Liver (tissue), 9 donors: ENCODE measurements around the gene SMIM9. TPM values are rescaled to one million over a fixed set of nuclear protein-coding genes. Genes with fewer than 3 reads are reported as not detected.

Source experiments
- DNase-seq: peaks from one replicate; pipeline ENCODE4 v3.0.0-alpha.2; 2017; ENCODE audit warnings: low spot score
- H3K27ac ChIP-seq, 2 donors: one replicate each; pipeline ENCODE4 v1.7.0; 2013; ENCODE audit warnings: inconsistent platforms in 2 of 2, low read length in 2 of 2, control low read depth in 1 of 2, low read depth in 1 of 2, mild to moderate bottlenecking in 1 of 2
- H3K27me3 ChIP-seq, 4 donors: one replicate each; pipeline versions ENCODE4 v1.6.1 to v1.7.0; 2013; ENCODE audit warnings: low read length in 3 of 4, inconsistent platforms in 1 of 4, mild to moderate bottlenecking in 1 of 4, moderate library complexity in 1 of 4; ENCODE audit not compliant: control insufficient read depth in 4 of 4, insufficient read depth in 4 of 4
- H3K36me3 ChIP-seq, 4 donors: one replicate each; pipeline versions ENCODE4 v1.6.1 to v1.7.0; 2013; ENCODE audit warnings: low read length in 3 of 4, mild to moderate bottlenecking in 3 of 4, low read depth in 1 of 4, moderate library complexity in 1 of 4; ENCODE audit not compliant: control insufficient read depth in 4 of 4, insufficient read depth in 3 of 4
- H3K4me1 ChIP-seq, 4 donors: one replicate each; pipeline versions ENCODE4 v1.6.1 to v1.7.0; 2013; ENCODE audit warnings: low read length in 3 of 4, mild to moderate bottlenecking in 3 of 4, moderate library complexity in 1 of 4; ENCODE audit not compliant: control insufficient read depth in 4 of 4, insufficient read depth in 4 of 4
- H3K4me3 ChIP-seq, 3 donors: one replicate each; pipeline versions ENCODE4 v1.6.1 to v1.7.0; 2013; ENCODE audit warnings: low read length in 3 of 3, control low read depth in 1 of 3, low read depth in 1 of 3, mild to moderate bottlenecking in 1 of 3
- H3K9ac ChIP-seq, 2 donors: one replicate each; pipeline ENCODE4 v1.7.0; 2013; ENCODE audit warnings: low read length in 2 of 2, mild to moderate bottlenecking in 2 of 2, moderate library complexity in 2 of 2, control low read depth in 1 of 2, low read depth in 1 of 2
- H3K9me3 ChIP-seq, 4 donors: one replicate each; pipeline versions ENCODE4 v1.6.1 to v1.7.0; 2013; ENCODE audit warnings: low read length in 3 of 4; ENCODE audit not compliant: control insufficient read depth in 4 of 4
- ATF3 ChIP-seq: IDR thresholded peaks from 2 replicates; pipeline ENCODE4 v1.6.1; 2016; ENCODE audit warnings: antibody characterized with exemption
- EGR1 ChIP-seq, 2 donors: IDR thresholded peaks; 2 replicates each; pipeline ENCODE4 v1.6.1; 2016 to 2018; ENCODE audit warnings: antibody characterized with exemption in 2 of 2, low read depth in 2 of 2
- FOXA1 ChIP-seq: IDR thresholded peaks from 2 replicates; pipeline ENCODE4 v1.6.1; 2016; ENCODE audit warnings: antibody characterized with exemption
- FOXA2 ChIP-seq: IDR thresholded peaks from 2 replicates; pipeline ENCODE4 v1.6.1; 2016; ENCODE audit warnings: antibody characterized with exemption
- HNF4G ChIP-seq: IDR thresholded peaks from 2 replicates; pipeline ENCODE4 v1.6.1; 2016; ENCODE audit warnings: antibody characterized with exemption
- JUND ChIP-seq, 2 donors: IDR thresholded peaks; 2 replicates each; pipeline ENCODE4 v1.6.1; 2016; ENCODE audit warnings: antibody characterized with exemption in 2 of 2
- RAD21 ChIP-seq, 2 donors: IDR thresholded peaks; 2 replicates each; pipeline ENCODE4 v1.6.1; 2016; ENCODE audit warnings: antibody characterized with exemption in 2 of 2, mild to moderate bottlenecking in 2 of 2
- REST ChIP-seq: IDR thresholded peaks from 2 replicates; pipeline ENCODE4 v1.6.1; 2016; ENCODE audit warnings: antibody characterized with exemption, mild to moderate bottlenecking
- RXRA ChIP-seq, 2 donors: IDR thresholded peaks; 2 replicates each; pipeline ENCODE4 v1.6.1; 2017 to 2018; ENCODE audit warnings: antibody characterized with exemption in 2 of 2, mild to moderate bottlenecking in 1 of 2
- YY1 ChIP-seq: IDR thresholded peaks from 2 replicates; pipeline ENCODE4 v1.6.1; 2016; ENCODE audit warnings: antibody characterized with exemption, mild to moderate bottlenecking
- ZBTB33 ChIP-seq: IDR thresholded peaks from 2 replicates; pipeline ENCODE4 v1.6.1; 2016; ENCODE audit warnings: antibody characterized with exemption
- WGBS: extraction: QIAGEN DNeasy Blood & Tissue Kit; methylation state at CpG from one replicate; pipeline ENCODE4 v1.1.7; 2013; 5-methylcytosine and 5-hydroxymethylcytosine counted together
- polyA plus RNA-seq, 2 donors: library from polyadenylated mRNA; stranded (reverse) in 1 of 2; unstranded in 1 of 2; fragments of 200-250 nt in 1 of 2; fragments of >200 nt in 1 of 2; fragmentation: Nextera tagmentation in 1 of 2; extraction: Ambion mirVana in 1 of 2; gene quantifications; one replicate each; pipeline versions ENCODE4 v1.2.1 to v1.2.3, GENCODE V29; 2013 to 2015
- total RNA-seq, 2 donors: library from RNA; depleted of rRNA; stranded (reverse); fragments of >200 nt; gene quantifications; one replicate each; pipeline ENCODE4 v1.2.3, GENCODE V29; 2014
- TF ChIP-seq, protein P1 (sequence below): IDR thresholded peaks from 2 replicates; pipeline ENCODE4 v1.6.1; 2016; ENCODE audit warnings: antibody characterized with exemption
- donor health status: healthy.
- donor health status: healthy.
- donor health status: healthy.
- donor health status: healthy.
- donor health status: healthy.

Gene SMIM9
- total and polyA plus RNA-seq, 4 donors, result 0.50 TPM; not detected in 3

- whole genome bisulfite sequencing, result 70% methylated on average over 6 of the region's 6 CpGs
- H3K36me3 ChIP-seq, result peaks cover 0 to 2% (median 0%) of the 10 kb centered on the region in 4 donors
- no peak for DNase-seq
- H3K4me1 ChIP-seq, result peaks cover 0 to 3% (median under 1%) of the 10 kb centered on the region in 4 donors
- no peaks in the 10 kb centered on the region for H3K9me3 ChIP-seq
- H3K27ac ChIP-seq, result no peak overlapping the region
- H3K27me3 ChIP-seq, result no peaks in the 10 kb centered on the region
- TF ChIP-seq, protein P1, sequence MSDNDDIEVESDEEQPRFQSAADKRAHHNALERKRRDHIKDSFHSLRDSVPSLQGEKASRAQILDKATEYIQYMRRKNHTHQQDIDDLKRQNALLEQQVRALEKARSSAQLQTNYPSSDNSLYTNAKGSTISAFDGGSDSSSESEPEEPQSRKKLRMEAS, result no peak
- TF ChIP-seq HNF4G, result no peak
- H3K4me3 ChIP-seq, result no peak overlapping the region
- no peak overlapping the region for H3K9ac ChIP-seq
Measured at GRCh38 chrX:154785716-154786115, 48.7 kb downstream of the SMIM9 start.

DNA sequence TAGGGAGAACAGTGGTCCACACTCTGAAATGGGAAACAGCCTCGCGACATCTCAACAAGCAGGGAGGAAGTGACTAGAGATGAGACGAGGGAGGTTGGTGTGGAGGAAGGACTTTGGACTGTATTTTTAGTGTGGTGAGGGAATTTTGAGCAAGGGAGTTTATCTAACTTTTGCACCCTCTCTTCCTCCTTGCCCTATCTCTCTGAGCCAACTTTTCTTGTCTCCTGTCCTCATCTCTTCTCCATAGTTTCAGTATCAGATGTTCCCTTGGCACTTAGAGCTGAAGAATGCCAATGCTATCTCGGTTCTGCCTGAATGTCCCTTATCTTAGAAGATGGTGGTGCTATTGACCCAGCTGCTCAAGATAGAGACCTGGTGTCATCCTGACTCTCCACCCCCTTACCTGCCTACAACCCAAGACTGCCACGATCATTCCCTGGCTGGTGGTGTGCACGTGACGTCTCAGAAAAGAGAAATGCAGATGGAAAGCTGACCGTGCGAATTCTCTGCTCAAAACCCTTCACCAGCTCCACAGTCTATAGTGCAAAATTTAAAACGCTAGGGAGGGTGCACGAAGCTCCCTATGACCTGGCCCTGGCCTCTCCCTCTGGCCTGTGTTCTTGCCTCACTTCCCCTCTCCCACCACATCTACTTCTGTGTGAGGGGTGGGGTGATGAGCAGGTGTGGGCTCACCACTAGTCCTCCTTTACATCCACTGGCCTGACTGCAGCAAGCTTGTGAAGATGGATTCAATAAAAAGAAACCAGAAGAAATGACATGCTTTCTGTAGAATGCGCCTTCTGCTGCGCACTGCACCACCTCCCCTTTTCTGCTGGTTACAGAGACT, 50.1 kb downstream of the SMIM9 start:
- 94% methylated on average over 13 of the region's 13 CpGs for WGBS
- H3K4me3 ChIP-seq, result no peak overlapping the region
- peaks cover 0 to 5% (median 0%) of the 10 kb centered on the region in 4 donors for H3K4me1 ChIP-seq
- no peak for TF ChIP-seq RAD21 (IDR thresholded peaks at IDR 0.05)
- no peak for TF ChIP-seq FOXA2
- TF ChIP-seq, protein P1, result no peak
- no peak for TF ChIP-seq ATF3
- no peak for TF ChIP-seq HNF4G
- TF ChIP-seq EGR1 (IDR thresholded peaks at IDR 0.05; ENCODE audit: low read depth in 2 of 2), result no peak
- no peak overlapping the region for H3K27ac ChIP-seq
- no peak overlapping the region for H3K9ac ChIP-seq
- no peak for DNase-seq
- H3K27me3 ChIP-seq, result no peaks in the 10 kb centered on the region
- no peaks in the 10 kb centered on the region for H3K9me3 ChIP-seq
- H3K36me3 ChIP-seq, result peaks cover 0 to 2% (median 0%) of the 10 kb centered on the region in 4 donors

- Histone ChIP-seq H3K27ac (no peak overlapping the region), H3K4me1 (peaks cover 0 to 5% (median 0%) of the 10 kb centered on the region in 4 donors), H3K27me3 (no peaks in the 10 kb centered on the region), H3K4me3 (no peak overlapping the region), H3K9me3 (no peaks in the 10 kb centered on the region), H3K9ac (no peak overlapping the region), H3K36me3 (peaks cover 0 to 17% (median 8%) of the 10 kb centered on the region in 4 donors)
- TF ChIP-seq YY1, result no peak
- no peak for TF ChIP-seq FOXA1
- no peak for TF ChIP-seq ZBTB33
- no peak for TF ChIP-seq REST
- peak in 1 of 2 donors; percentile 30 for TF ChIP-seq RXRA (IDR thresholded peaks at IDR 0.05)
- no peak for TF ChIP-seq JUND (IDR thresholded peaks at IDR 0.05)
- TF ChIP-seq ATF3, result no peak
- no peak for DNase-seq
- 54% methylated on average over 9 of the region's 9 CpGs for WGBS
Measured at GRCh38 chrX:154780968-154781367, 53.5 kb downstream of the SMIM9 start.
